Measurements from ENCODE around the gene TBC1D25.

DNA sequence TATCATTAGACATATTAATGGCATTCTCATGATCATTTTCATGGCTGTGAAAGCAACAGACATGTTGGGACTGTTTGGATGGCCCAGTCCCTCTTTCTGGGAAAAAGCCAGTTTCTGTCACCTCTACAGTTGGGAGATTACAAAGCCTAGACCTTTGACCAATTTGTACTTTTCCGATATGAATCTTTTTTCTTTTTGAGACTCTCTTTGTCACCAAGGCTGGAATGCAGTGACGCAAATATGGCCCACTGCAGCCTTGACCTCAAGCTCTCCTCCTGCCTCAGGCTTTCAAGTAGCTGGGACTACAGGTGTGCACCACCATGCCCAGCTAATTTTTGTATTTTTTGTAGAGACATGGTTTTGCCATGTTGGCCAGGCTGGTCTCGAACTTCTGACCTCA is 9.4 kb downstream of the TBC1D25 start:
- TF ChIP-seq, protein P1, sequence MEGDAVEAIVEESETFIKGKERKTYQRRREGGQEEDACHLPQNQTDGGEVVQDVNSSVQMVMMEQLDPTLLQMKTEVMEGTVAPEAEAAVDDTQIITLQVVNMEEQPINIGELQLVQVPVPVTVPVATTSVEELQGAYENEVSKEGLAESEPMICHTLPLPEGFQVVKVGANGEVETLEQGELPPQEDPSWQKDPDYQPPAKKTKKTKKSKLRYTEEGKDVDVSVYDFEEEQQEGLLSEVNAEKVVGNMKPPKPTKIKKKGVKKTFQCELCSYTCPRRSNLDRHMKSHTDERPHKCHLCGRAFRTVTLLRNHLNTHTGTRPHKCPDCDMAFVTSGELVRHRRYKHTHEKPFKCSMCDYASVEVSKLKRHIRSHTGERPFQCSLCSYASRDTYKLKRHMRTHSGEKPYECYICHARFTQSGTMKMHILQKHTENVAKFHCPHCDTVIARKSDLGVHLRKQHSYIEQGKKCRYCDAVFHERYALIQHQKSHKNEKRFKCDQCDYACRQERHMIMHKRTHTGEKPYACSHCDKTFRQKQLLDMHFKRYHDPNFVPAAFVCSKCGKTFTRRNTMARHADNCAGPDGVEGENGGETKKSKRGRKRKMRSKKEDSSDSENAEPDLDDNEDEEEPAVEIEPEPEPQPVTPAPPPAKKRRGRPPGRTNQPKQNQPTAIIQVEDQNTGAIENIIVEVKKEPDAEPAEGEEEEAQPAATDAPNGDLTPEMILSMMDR (IDR thresholded peaks at IDR 0.05; ENCODE audit: insufficient read depth, low read length) = no peak
- TF ChIP-seq POLR2AphosphoS5 (IDR thresholded peaks at IDR 0.05; ENCODE audit: low read depth) = no peak
